IMR-90 (cell line): ENCODE measurements around the gene IL34.

Experiments used
- CHD1 ChIP-seq: IDR thresholded peaks from 2 replicates; pipeline ENCODE4 v1.6.1; 2012; ENCODE audit warnings: low read depth, low read length, improper control_type of control experiment
- CTCF ChIP-seq: conservative IDR thresholded peaks from 2 replicates; pipeline ENCODE4 v1.5.1; 2012; ENCODE audit warnings: mild to moderate bottlenecking, low read depth, low read length, improper control_type of control experiment
- POLR2A ChIP-seq: IDR thresholded peaks from 2 replicates; pipeline ENCODE4 v1.6.1; 2012; ENCODE audit warnings: mild to moderate bottlenecking, low read depth, low read length

GRCh38 chr16:70597135-70597835, 49.1 kb upstream of the IL34 start:
- TF ChIP-seq CTCF = no peak
- no peak for TF ChIP-seq POLR2A
- TF ChIP-seq CHD1 = no peak
